HCT116 (cell line): ENCODE measurements around the gene IL1RAPL1. TPM values are rescaled to one million over a fixed set of nuclear protein-coding genes. Genes with fewer than 3 reads are reported as not detected.

Experiments used
- ATAC-seq: fragments of 200-7000 bp; cut with Tn5 transposase; 2 replicates; pipeline ENCODE4 v1.9.1; 2020; ENCODE audit warnings: mild to moderate bottlenecking, moderate library complexity
- BruUV-seq: library from RNA; stranded (reverse); fragments of 400-500 nt; replicated peaks from 2 replicates; lab custom pipeline; 2021; lab: Mats Ljungman, UMichigan
- CTCF ChIA-PET: fragments of 300-600 bp; sonication (Branson Sonifier 250); formaldehyde crosslinking; loops from one replicate; lab custom pipeline; 2021; ENCODE audit warnings: antibody characterized with exemption; lab: Charles Lee
- POLR2A ChIA-PET: fragments of 300-600, 350-600 bp; sonication (Branson Sonifier 250); formaldehyde crosslinking; loops from one replicate; lab custom pipeline; 2021; ENCODE audit warnings: antibody characterized with exemption; lab: Charles Lee
- RAD21 ChIA-PET, 2 experiments: fragments of 300-600 bp; sonication (Branson Sonifier 250); formaldehyde crosslinking; loops; one replicate each; lab custom pipeline; 2023; ENCODE audit warnings: low total read pairs in 2 of 2; ENCODE audit not compliant: uncharacterized antibody in 2 of 2, unreplicated experiment in 2 of 2, low non-redundant PET in 1 of 2; lab: Charles Lee
- DNase-seq: peaks from one replicate; pipeline ENCODE4 v3.0.0-alpha.2; 2010; ENCODE audit warnings: low read depth, low spot score
- H2AFZ ChIP-seq: fragments of 200-600 bp; shearing (Covaris generic), sonication (generic); 2 replicates; pipeline ENCODE4 v1.6.1; 2017; ENCODE audit warnings: low read depth, mixed run types, mixed read lengths, antibody characterized with exemption, low read length; ENCODE audit not compliant: poor library complexity, severe bottlenecking
- H3K27ac ChIP-seq: 2 replicates; pipeline ENCODE4 v1.5.1; 2012; ENCODE audit warnings: low read depth, low read length
- H3K27me3 ChIP-seq: fragments of 200-600 bp; sonication (generic); 2 replicates; pipeline ENCODE4 v1.6.1; 2016; ENCODE audit warnings: mixed run types, low read length, mixed read lengths; ENCODE audit not compliant: insufficient read depth
- H3K36me3 ChIP-seq, 2 experiments: fragments of 200-500 bp in 1 of 2; fragments of 200-600 bp in 1 of 2; sonication (Bioruptor generic) in 1 of 2; sonication (generic) in 1 of 2; 2 replicates each; pipeline versions ENCODE4 v1.5.1 to v1.6.1; 2014 to 2016; ENCODE audit warnings: low read length in 2 of 2, inconsistent platforms in 1 of 2, mixed read lengths in 1 of 2, mixed run types in 1 of 2; ENCODE audit not compliant: insufficient read depth in 2 of 2, control insufficient read depth in 1 of 2
- H3K4me1 ChIP-seq, 2 experiments: fragments of 200-600 bp in 1 of 2; sonication (generic) in 1 of 2; 2 replicates each; pipeline versions ENCODE4 v1.5.1 to v1.6.1; 2012 to 2017; ENCODE audit warnings: low read length in 2 of 2, inconsistent platforms in 1 of 2, mild to moderate bottlenecking in 1 of 2, mixed read lengths in 1 of 2, mixed run types in 1 of 2, moderate library complexity in 1 of 2; ENCODE audit not compliant: insufficient read depth in 2 of 2, control insufficient read depth in 1 of 2
- H3K4me2 ChIP-seq: fragments of 200-600 bp; sonication (generic); 2 replicates; pipeline ENCODE4 v1.6.1; 2017; ENCODE audit warnings: mixed run types, low read length, mixed read lengths
- H3K4me3 ChIP-seq, 2 experiments: fragments of 200-600 bp in 1 of 2; sonication (generic) in 1 of 2; replicated peaks in 1 of 2; 2 replicates each; pipeline ENCODE4 v1.5.1; 2011 to 2016; ENCODE audit warnings: low read length in 2 of 2, control low read depth in 1 of 2, low read depth in 1 of 2, mild to moderate bottlenecking in 1 of 2, mixed read lengths in 1 of 2, mixed run types in 1 of 2
- H3K79me2 ChIP-seq: fragments of 200-600 bp; sonication (generic); 2 replicates; pipeline ENCODE4 v1.6.1; 2017; ENCODE audit warnings: mild to moderate bottlenecking, mixed run types, low read length, moderate library complexity, mixed read lengths; ENCODE audit not compliant: insufficient read depth
- H3K9ac ChIP-seq: fragments of 200-600 bp; sonication (generic); 2 replicates; pipeline ENCODE4 v1.6.1; 2016; ENCODE audit warnings: low read length, mixed read lengths
- H3K9me2 ChIP-seq: fragments of 200-600 bp; sonication (generic), shearing (Covaris generic); 2 replicates; pipeline ENCODE4 v1.6.1; 2017; ENCODE audit warnings: mixed run types, mild to moderate bottlenecking, moderate library complexity; ENCODE audit not compliant: insufficient read depth
- H3K9me3 ChIP-seq, 2 experiments: fragments of 200-500 bp in 1 of 2; fragments of 200-600 bp in 1 of 2; sonication (Bioruptor generic) in 1 of 2; sonication (generic) in 1 of 2; 2 replicates each; pipeline ENCODE4 v1.6.1; 2014 to 2017; ENCODE audit warnings: low read length in 2 of 2, mixed read lengths in 2 of 2, inconsistent platforms in 1 of 2, low read depth in 1 of 2, mild to moderate bottlenecking in 1 of 2, mixed run types in 1 of 2, moderate library complexity in 1 of 2; ENCODE audit not compliant: control insufficient read depth in 1 of 2, insufficient read depth in 1 of 2
- H4K20me1 ChIP-seq: fragments of 200-600 bp; sonication (generic), shearing (Covaris generic); 2 replicates; pipeline ENCODE4 v1.6.1; 2017; ENCODE audit warnings: mixed run types, mild to moderate bottlenecking, moderate library complexity; ENCODE audit not compliant: insufficient read depth
- CEBPB ChIP-seq: IDR thresholded peaks from 2 replicates; pipeline ENCODE4 v1.6.1; 2012; ENCODE audit warnings: low read depth
- CTCF ChIP-seq, 3 experiments: fragments of 200-600 bp in 1 of 3; sonication (generic) in 1 of 3; IDR thresholded peaks in 2 of 3; conservative IDR thresholded peaks in 1 of 3; 2 replicates each; pipeline ENCODE4 v1.5.1; 2012 to 2017; ENCODE audit warnings: low read depth in 2 of 3, low read length in 2 of 3, antibody characterized with exemption in 1 of 3, borderline replicate concordance in 1 of 3, control low read depth in 1 of 3, mild to moderate bottlenecking in 1 of 3, mixed read lengths in 1 of 3, mixed run types in 1 of 3, moderate library complexity in 1 of 3; ENCODE audit not compliant: insufficient read depth in 1 of 3
- ELF1 ChIP-seq: IDR thresholded peaks from 2 replicates; pipeline ENCODE4 v1.6.1; 2012; ENCODE audit warnings: low read depth, borderline replicate concordance
- FOSL1 ChIP-seq: IDR thresholded peaks from 2 replicates; pipeline ENCODE4 v1.6.1; 2012; ENCODE audit warnings: low read depth
- JUND ChIP-seq: IDR thresholded peaks from 2 replicates; pipeline ENCODE4 v1.6.1; 2012
- POLR2A ChIP-seq: IDR thresholded peaks from 2 replicates; pipeline ENCODE4 v1.7.0; 2011; ENCODE audit warnings: borderline replicate concordance; ENCODE audit not compliant: insufficient read depth, insufficient read length; ENCODE audit errors: extremely low read depth
- POLR2AphosphoS5 ChIP-seq: IDR thresholded peaks from 2 replicates; pipeline ENCODE4 v1.6.1; 2011; ENCODE audit warnings: mild to moderate bottlenecking, low read depth, low read length, moderate library complexity
- RAD21 ChIP-seq: IDR thresholded peaks from 2 replicates; pipeline ENCODE4 v1.6.1; 2012; ENCODE audit warnings: low read depth, mild to moderate bottlenecking
- SIN3A ChIP-seq: IDR thresholded peaks from 2 replicates; pipeline ENCODE4 v1.6.1; 2012; ENCODE audit warnings: low read depth
- SP1 ChIP-seq: IDR thresholded peaks from 2 replicates; pipeline ENCODE4 v1.6.1; 2012; ENCODE audit warnings: low read depth
- SRF ChIP-seq: IDR thresholded peaks from 2 replicates; pipeline ENCODE4 v1.6.1; 2012; ENCODE audit warnings: low read depth
- TCF7L2 ChIP-seq: IDR thresholded peaks from 2 replicates; pipeline ENCODE4 v1.7.0; 2011; ENCODE audit warnings: borderline replicate concordance, inconsistent platforms; ENCODE audit not compliant: insufficient read depth, insufficient read length; ENCODE audit errors: extremely low read depth
- YY1 ChIP-seq: IDR thresholded peaks from 2 replicates; pipeline ENCODE4 v1.6.1; 2011; ENCODE audit warnings: low read length, low read depth, moderate library complexity, mild to moderate bottlenecking; ENCODE audit not compliant: insufficient replicate concordance; ENCODE audit errors: extremely low read depth
- ZBTB33 ChIP-seq: IDR thresholded peaks from 2 replicates; pipeline ENCODE4 v1.6.1; 2011; ENCODE audit warnings: mild to moderate bottlenecking, low read length, moderate library complexity; ENCODE audit not compliant: insufficient replicate concordance; ENCODE audit errors: extremely low read depth
- ZFX ChIP-seq: fragments of 450-650 bp; IDR thresholded peaks from 2 replicates; pipeline ENCODE4 v1.6.1; 2017
- ZNF274 ChIP-seq: fragments of 200-500 bp; sonication (Bioruptor generic); IDR thresholded peaks from 2 replicates; pipeline ENCODE4 v1.6.1; 2014; ENCODE audit warnings: mild to moderate bottlenecking, low read depth, low read length, inconsistent platforms
- intact Hi-C: fragments of 100-400 bp; cut with micrococcal nuclease; formaldehyde crosslinking; loops from 2 replicates; pipeline ENCODE4 v1.10.0; 2022
- total RNA-seq: library from RNA; stranded (reverse); gene quantifications from one replicate; pipeline ENCODE4 v1.2.1, GENCODE V29; 2021; ENCODE audit not compliant: unreplicated experiment
- TF ChIP-seq, protein P1 (sequence below): IDR thresholded peaks from 2 replicates; pipeline ENCODE4 v1.6.1; 2012
- TF ChIP-seq, protein P2 (sequence below): IDR thresholded peaks from 2 replicates; pipeline ENCODE4 v1.6.1; 2012

Gene IL1RAPL1
- total RNA-seq, 1 experiment from 2014 or later, result 2.8 TPM

- Histone ChIP-seq H4K20me1 (no peaks in the 10 kb centered on the region), H3K79me2 (no peaks in the 10 kb centered on the region), H2AFZ (no peak overlapping the region), H3K4me3 (no peak overlapping the region), H3K36me3 (no peaks in the 10 kb centered on the region), H3K9me3 (no peaks in the 10 kb centered on the region), H3K9ac (no peak overlapping the region), H3K27me3 (no peaks in the 10 kb centered on the region), H3K27ac (no peak overlapping the region), H3K4me2 (no peak overlapping the region), H3K4me1 (no peaks in the 10 kb centered on the region), H3K9me2 (no peaks in the 10 kb centered on the region)
- POLR2A ChIA-PET, result no interaction called here
- no peak for DNase-seq
- RAD21 ChIA-PET, result no interaction called here
- BruUV-seq, result no TSS peak
- TF ChIP-seq ELF1 (no peak), SP1 (no peak), SRF (no peak), TCF7L2 (no peak), CEBPB (no peak), FOSL1 (no peak)
- TF ChIP-seq, protein P1, sequence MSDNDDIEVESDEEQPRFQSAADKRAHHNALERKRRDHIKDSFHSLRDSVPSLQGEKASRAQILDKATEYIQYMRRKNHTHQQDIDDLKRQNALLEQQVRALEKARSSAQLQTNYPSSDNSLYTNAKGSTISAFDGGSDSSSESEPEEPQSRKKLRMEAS, result no peak
- CTCF ChIA-PET, result no interaction called here
- no peak for ATAC-seq
- intact Hi-C loops, result no loop called here
These were observed 638.4 kb downstream of the IL1RAPL1 start for GRCh38 chrX:29225670-29226069.

DNA sequence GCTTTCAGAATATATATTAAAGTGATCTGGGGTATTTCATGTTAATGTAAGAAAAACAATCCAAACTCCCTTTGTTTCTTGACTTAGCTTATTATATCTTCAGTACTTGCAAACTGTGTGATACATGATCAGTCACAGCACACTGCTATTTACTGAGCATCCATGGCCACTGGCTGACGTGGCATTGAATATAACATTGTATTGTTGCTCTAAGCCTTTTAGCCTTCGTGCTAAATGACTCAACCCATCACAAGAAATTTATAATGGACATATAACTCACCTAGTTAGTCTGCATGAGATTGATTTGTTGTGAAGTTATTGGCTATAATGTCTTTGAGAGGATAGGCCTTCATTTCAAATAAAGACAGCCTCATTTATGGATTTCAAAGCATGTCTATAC, 642.6 kb downstream of the IL1RAPL1 start:
- no peaks in the 10 kb centered on the region; the same call in 1 of the 2 replicates for H4K20me1 ChIP-seq
- ChIA-PET POLR2A (no interaction called here), RAD21 (no interaction called here), CTCF (no interaction called here)
- no peaks in the 10 kb centered on the region for H3K4me1 ChIP-seq
- no peak for DNase-seq
- BruUV-seq, result no TSS peak
- H3K36me3 ChIP-seq, result no peaks in the 10 kb centered on the region
- no peaks in the 10 kb centered on the region for H3K27me3 ChIP-seq
- H3K9me2 ChIP-seq, result no peaks in the 10 kb centered on the region
- no peak overlapping the region for H3K9ac ChIP-seq
- H2AFZ ChIP-seq, result no peak overlapping the region
- H3K27ac ChIP-seq, result no peak overlapping the region
- ATAC-seq, result no peak
- no peak overlapping the region for H3K4me2 ChIP-seq
- no peak overlapping the region for H3K4me3 ChIP-seq
- H3K9me3 ChIP-seq, result no peaks in the 10 kb centered on the region
- intact Hi-C loops, result no loop called here
- H3K79me2 ChIP-seq, result no peaks in the 10 kb centered on the region
- TF ChIP-seq SP1 (no peak), RAD21 (no peak), TCF7L2 (no peak), ZBTB33 (no peak), CTCF (IDR thresholded peaks at IDR 0.05 in 2 of 3, conservative IDR thresholded peaks at IDR 0.05 in 1 of 3; ENCODE audit: borderline replicate concordance in 1 of 3, insufficient read depth in 1 of 3, low read depth in 2 of 3, low read length in 2 of 3) (no peak), ZNF274 (no peak), ELF1 (no peak), POLR2AphosphoS5 (no peak), YY1 (no peak), SRF (no peak), ZFX (no peak), JUND (no peak), FOSL1 (no peak), SIN3A (no peak), POLR2A (no peak)
- TF ChIP-seq, protein P2, sequence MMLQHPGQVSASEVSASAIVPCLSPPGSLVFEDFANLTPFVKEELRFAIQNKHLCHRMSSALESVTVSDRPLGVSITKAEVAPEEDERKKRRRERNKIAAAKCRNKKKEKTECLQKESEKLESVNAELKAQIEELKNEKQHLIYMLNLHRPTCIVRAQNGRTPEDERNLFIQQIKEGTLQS, result no peak
